HL-60 (cell line): Measurements from ENCODE around the gene METTL2B.

Experiments
- GABPA ChIP-seq: IDR thresholded peaks from 2 replicates; pipeline ENCODE4 v1.6.1; 2012; ENCODE audit warnings: low read depth
- POLR2AphosphoS5 ChIP-seq: IDR thresholded peaks from 2 replicates; pipeline ENCODE4 v1.6.1; 2012; ENCODE audit warnings: low read depth
- TF ChIP-seq, protein P1 (sequence below): IDR thresholded peaks from one replicate; pipeline ENCODE4 v1.5.1; 2011; ENCODE audit warnings: low read length, control low read depth, inconsistent platforms; ENCODE audit not compliant: insufficient read depth
- TF ChIP-seq, protein P2 (sequence below): IDR thresholded peaks from 2 replicates; pipeline ENCODE4 v1.6.1; 2012; ENCODE audit warnings: low read depth; ENCODE audit not compliant: insufficient replicate concordance

DNA sequence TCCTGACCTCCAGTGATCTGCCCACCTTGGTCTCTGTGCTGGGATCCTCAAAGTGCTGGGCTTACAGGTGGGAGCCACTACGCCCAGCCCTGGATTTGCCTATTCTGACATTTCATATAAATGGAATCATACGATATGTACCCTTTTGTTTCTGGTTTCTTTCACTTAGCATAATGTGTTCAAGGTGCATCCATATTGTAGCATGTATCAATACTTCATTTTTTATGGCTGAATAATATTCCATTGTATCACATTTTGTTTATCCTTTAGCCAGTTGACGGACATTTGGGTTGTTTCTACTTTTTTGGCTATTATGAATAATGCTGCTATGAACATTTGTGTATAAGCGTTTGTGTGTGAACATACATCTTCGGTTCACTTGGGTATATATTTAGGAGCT, 25.6 kb upstream of the METTL2B start:
- TF ChIP-seq GABPA (no peak), POLR2AphosphoS5 (no peak)
- TF ChIP-seq, protein P1, sequence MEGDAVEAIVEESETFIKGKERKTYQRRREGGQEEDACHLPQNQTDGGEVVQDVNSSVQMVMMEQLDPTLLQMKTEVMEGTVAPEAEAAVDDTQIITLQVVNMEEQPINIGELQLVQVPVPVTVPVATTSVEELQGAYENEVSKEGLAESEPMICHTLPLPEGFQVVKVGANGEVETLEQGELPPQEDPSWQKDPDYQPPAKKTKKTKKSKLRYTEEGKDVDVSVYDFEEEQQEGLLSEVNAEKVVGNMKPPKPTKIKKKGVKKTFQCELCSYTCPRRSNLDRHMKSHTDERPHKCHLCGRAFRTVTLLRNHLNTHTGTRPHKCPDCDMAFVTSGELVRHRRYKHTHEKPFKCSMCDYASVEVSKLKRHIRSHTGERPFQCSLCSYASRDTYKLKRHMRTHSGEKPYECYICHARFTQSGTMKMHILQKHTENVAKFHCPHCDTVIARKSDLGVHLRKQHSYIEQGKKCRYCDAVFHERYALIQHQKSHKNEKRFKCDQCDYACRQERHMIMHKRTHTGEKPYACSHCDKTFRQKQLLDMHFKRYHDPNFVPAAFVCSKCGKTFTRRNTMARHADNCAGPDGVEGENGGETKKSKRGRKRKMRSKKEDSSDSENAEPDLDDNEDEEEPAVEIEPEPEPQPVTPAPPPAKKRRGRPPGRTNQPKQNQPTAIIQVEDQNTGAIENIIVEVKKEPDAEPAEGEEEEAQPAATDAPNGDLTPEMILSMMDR: no peak
- TF ChIP-seq, protein P2, sequence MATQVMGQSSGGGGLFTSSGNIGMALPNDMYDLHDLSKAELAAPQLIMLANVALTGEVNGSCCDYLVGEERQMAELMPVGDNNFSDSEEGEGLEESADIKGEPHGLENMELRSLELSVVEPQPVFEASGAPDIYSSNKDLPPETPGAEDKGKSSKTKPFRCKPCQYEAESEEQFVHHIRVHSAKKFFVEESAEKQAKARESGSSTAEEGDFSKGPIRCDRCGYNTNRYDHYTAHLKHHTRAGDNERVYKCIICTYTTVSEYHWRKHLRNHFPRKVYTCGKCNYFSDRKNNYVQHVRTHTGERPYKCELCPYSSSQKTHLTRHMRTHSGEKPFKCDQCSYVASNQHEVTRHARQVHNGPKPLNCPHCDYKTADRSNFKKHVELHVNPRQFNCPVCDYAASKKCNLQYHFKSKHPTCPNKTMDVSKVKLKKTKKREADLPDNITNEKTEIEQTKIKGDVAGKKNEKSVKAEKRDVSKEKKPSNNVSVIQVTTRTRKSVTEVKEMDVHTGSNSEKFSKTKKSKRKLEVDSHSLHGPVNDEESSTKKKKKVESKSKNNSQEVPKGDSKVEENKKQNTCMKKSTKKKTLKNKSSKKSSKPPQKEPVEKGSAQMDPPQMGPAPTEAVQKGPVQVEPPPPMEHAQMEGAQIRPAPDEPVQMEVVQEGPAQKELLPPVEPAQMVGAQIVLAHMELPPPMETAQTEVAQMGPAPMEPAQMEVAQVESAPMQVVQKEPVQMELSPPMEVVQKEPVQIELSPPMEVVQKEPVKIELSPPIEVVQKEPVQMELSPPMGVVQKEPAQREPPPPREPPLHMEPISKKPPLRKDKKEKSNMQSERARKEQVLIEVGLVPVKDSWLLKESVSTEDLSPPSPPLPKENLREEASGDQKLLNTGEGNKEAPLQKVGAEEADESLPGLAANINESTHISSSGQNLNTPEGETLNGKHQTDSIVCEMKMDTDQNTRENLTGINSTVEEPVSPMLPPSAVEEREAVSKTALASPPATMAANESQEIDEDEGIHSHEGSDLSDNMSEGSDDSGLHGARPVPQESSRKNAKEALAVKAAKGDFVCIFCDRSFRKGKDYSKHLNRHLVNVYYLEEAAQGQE: no peak
